Superior temporal gyrus (tissue), 1 donor: Measurements from ENCODE around the gene COLEC11.

Experiments used
- DNase-seq: peaks from one replicate; pipeline ENCODE4 v3.0.0-alpha.2; 2016; ENCODE audit errors: extremely low spot score

Gene COLEC11

GRCh38 chr2:3675687-3676086 is 80.8 kb downstream of the COLEC11 start:
- no peak for DNase-seq

- no peak for DNase-seq
These were observed 82.5 kb downstream of the COLEC11 start for GRCh38 chr2:3677436-3677835.

GRCh38 chr2:3678212-3678611 is 83.3 kb downstream of the COLEC11 start:
- no peak for DNase-seq

- no peak for DNase-seq
These were observed 84.3 kb downstream of the COLEC11 start for GRCh38 chr2:3679180-3679579.

GRCh38 chr2:3679616-3680393 is 84.9 kb downstream of the COLEC11 start:
- DNase-seq, result no peak

- DNase-seq, result no peak
These were observed 85.8 kb downstream of the COLEC11 start for GRCh38 chr2:3680548-3681345.

- DNase-seq, result no peak
These were observed 86.7 kb downstream of the COLEC11 start for GRCh38 chr2:3681625-3682024.

GRCh38 chr2:3682811-3683210 is 87.9 kb downstream of the COLEC11 start:
- DNase-seq, result no peak

GRCh38 chr2:3683748-3684454 is 89.0 kb downstream of the COLEC11 start:
- DNase-seq, result no peak

- no peak for DNase-seq
These were observed 95.3 kb downstream of the COLEC11 start for GRCh38 chr2:3689998-3690748.

- no peak for DNase-seq
These were observed 97.5 kb downstream of the COLEC11 start for GRCh38 chr2:3692375-3692774.
